ENCODE data around the gene DUSP8. TPM values are rescaled to one million over a fixed set of nuclear protein-coding genes. Genes with fewer than 3 reads are reported as not detected.
A peak's percentile ranks its signal among the peaks of the same experiment; 100 is the strongest.
"Not testable (repeated sequence)": the region's sequence is repeated elsewhere in the genome, so short reads cannot be mapped to it uniquely, and the experiment has no call there.

The DUSP8 gene
- total and polyA plus RNA-seq, 7 donors, result 0.66 to 12.7 (median 4.4) TPM

GRCh38 chr11:1576825-1577224, 4.8 kb upstream of the DUSP8 start:
- Histone ChIP-seq H3K9me3 (no peaks in the 10 kb centered on the region), H3K4me1 (peaks cover 0 to 27% (median 25%) of the 10 kb centered on the region in 4 donors), H3K27me3 (no peaks in the 10 kb centered on the region), H3K4me3 (no peak overlapping the region), H3K27ac (no peak overlapping the region), H3K36me3 (no peaks in the 10 kb centered on the region)
- TF ChIP-seq POLR2AphosphoS5 (IDR thresholded peaks at IDR 0.05) (no peak), EP300 (IDR thresholded peaks at IDR 0.05) (no peak), POLR2A (IDR thresholded peaks at IDR 0.05) (no peak), CTCF (IDR thresholded peaks at IDR 0.05) (no peak)
- intact Hi-C loops (cut with DNase I), result no loop called here
- 80% methylated on average over 6 of the region's 6 CpGs for WGBS, 2 donors
- DNase-seq, result peak; percentile 32

GRCh38 chr11:1575756-1576155, 3.7 kb upstream of the DUSP8 start:
- H3K4me3 ChIP-seq, H3K36me3 ChIP-seq, H3K27ac ChIP-seq, H3K9me3 ChIP-seq, H3K27me3 ChIP-seq: not testable (repeated sequence)
- H3K4me1 ChIP-seq, result peaks cover 0 to 34% (median 32%) of the 10 kb centered on the region in 4 donors
- DNase-seq, result peak; percentile 22
- intact Hi-C loops (cut with DNase I), result loop anchor here (2.0 kb wide), 1 partner anchor 373 kb away; no protein-coding TSS in a partner anchor
- 19 to 71% methylated on average over 16 of the region's 16 CpGs for WGBS, 2 donors

- intact Hi-C loops (cut with DNase I), result loop anchor here (1.0 to 5.0 kb wide), 3 partner anchors 29 to 372 kb away; no protein-coding TSS in a partner anchor
Measured at GRCh38 chr11:1574933-1575242, 2.8 kb upstream of the DUSP8 start.

GRCh38 chr11:1574238-1574932, 2.3 kb upstream of the DUSP8 start:
- H3K36me3 ChIP-seq, result no peaks in the 10 kb centered on the region
- H3K27me3 ChIP-seq, result no peaks in the 10 kb centered on the region
- H3K27ac ChIP-seq, result peak overlapping the region; percentile 77 to 87 (median 78)
- DNase-seq, result peak; percentile 85
- peaks cover 0 to 47% (median 44%) of the 10 kb centered on the region in 4 donors for H3K4me1 ChIP-seq
- TF ChIP-seq POLR2AphosphoS5 (IDR thresholded peaks at IDR 0.05) (no peak), POLR2A (IDR thresholded peaks at IDR 0.05) (peak in 1 of 2 donors; percentile 43), EP300 (IDR thresholded peaks at IDR 0.05) (no peak), CTCF (IDR thresholded peaks at IDR 0.05) (peak in 1 of 4 experiments; percentile 85)
- H3K4me3 ChIP-seq, result peak overlapping the region in 3 of 4 donors; percentile 41 to 46 (median 42)
- WGBS, 2 donors, result 1% methylated on average over 64 of the region's 64 CpGs
- intact Hi-C loops (cut with DNase I), result loop anchor here (1.0 to 5.0 kb wide), 3 partner anchors 28 to 372 kb away; no protein-coding TSS in a partner anchor
- no peaks in the 10 kb centered on the region for H3K9me3 ChIP-seq

More at GRCh38 chr11:1574933-1575242, 2.8 kb upstream of the DUSP8 start:
- TF ChIP-seq EP300 (IDR thresholded peaks at IDR 0.05) (no peak), CTCF (IDR thresholded peaks at IDR 0.05) (peak in 2 of 4 experiments; percentile 7 to 20)
- peak overlapping the region in 1 of 4 donors; percentile 41 for H3K4me3 ChIP-seq
- no peak for DNase-seq
- peak overlapping the region in 1 of 4 donors; percentile 87 for H3K27ac ChIP-seq
- no peaks in the 10 kb centered on the region for H3K27me3 ChIP-seq
- peaks cover 0 to 42% (median 41%) of the 10 kb centered on the region in 4 donors for H3K4me1 ChIP-seq
- no peaks in the 10 kb centered on the region for H3K9me3 ChIP-seq
- no peaks in the 10 kb centered on the region for H3K36me3 ChIP-seq
- WGBS, 2 donors, result 4 to 19% methylated on average over 7 of the region's 7 CpGs

- 3 to 7% methylated on average over 7 of the region's 7 CpGs for WGBS, 2 donors
- intact Hi-C loops (cut with DNase I), result loop anchor here (1.0 to 5.0 kb wide), 3 partner anchors 28 to 371 kb away; no protein-coding TSS in a partner anchor
- H3K27ac ChIP-seq, result peak overlapping the region; percentile 77 to 87 (median 78)
- H3K27me3 ChIP-seq, result no peaks in the 10 kb centered on the region
- no peaks in the 10 kb centered on the region for H3K36me3 ChIP-seq
- no peak for TF ChIP-seq POLR2A (IDR thresholded peaks at IDR 0.05)
- no peak for TF ChIP-seq EP300 (IDR thresholded peaks at IDR 0.05)
- peak in 1 of 4 donors; percentile 29 for TF ChIP-seq POLR2AphosphoS5 (IDR thresholded peaks at IDR 0.05)
- no peak for TF ChIP-seq CTCF (IDR thresholded peaks at IDR 0.05)
- H3K9me3 ChIP-seq, result no peaks in the 10 kb centered on the region
- peak; percentile 71 for DNase-seq
- H3K4me3 ChIP-seq, result peak overlapping the region in 1 of 4 donors; percentile 77
- H3K4me1 ChIP-seq, result peaks cover 0 to 53% (median 46%) of the 10 kb centered on the region in 4 donors
Measured at GRCh38 chr11:1573903-1574237, 1.8 kb upstream of the DUSP8 start.

Measured in sigmoid colon (tissue), 7 donors.